NCI-H446 (cell line): ENCODE data around the gene C4BPB.
"Not testable (repeated sequence)": the region's sequence is repeated elsewhere in the genome, so short reads cannot be mapped to it uniquely, and the experiment has no call there.

Source experiments
- DNase-seq, 2 experiments: peaks; one replicate each; lab custom pipeline; 2025; lab: John Stamatoyannopoulos, UW

Gene C4BPB, protein sequence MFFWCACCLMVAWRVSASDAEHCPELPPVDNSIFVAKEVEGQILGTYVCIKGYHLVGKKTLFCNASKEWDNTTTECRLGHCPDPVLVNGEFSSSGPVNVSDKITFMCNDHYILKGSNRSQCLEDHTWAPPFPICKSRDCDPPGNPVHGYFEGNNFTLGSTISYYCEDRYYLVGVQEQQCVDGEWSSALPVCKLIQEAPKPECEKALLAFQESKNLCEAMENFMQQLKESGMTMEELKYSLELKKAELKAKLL

DNA sequence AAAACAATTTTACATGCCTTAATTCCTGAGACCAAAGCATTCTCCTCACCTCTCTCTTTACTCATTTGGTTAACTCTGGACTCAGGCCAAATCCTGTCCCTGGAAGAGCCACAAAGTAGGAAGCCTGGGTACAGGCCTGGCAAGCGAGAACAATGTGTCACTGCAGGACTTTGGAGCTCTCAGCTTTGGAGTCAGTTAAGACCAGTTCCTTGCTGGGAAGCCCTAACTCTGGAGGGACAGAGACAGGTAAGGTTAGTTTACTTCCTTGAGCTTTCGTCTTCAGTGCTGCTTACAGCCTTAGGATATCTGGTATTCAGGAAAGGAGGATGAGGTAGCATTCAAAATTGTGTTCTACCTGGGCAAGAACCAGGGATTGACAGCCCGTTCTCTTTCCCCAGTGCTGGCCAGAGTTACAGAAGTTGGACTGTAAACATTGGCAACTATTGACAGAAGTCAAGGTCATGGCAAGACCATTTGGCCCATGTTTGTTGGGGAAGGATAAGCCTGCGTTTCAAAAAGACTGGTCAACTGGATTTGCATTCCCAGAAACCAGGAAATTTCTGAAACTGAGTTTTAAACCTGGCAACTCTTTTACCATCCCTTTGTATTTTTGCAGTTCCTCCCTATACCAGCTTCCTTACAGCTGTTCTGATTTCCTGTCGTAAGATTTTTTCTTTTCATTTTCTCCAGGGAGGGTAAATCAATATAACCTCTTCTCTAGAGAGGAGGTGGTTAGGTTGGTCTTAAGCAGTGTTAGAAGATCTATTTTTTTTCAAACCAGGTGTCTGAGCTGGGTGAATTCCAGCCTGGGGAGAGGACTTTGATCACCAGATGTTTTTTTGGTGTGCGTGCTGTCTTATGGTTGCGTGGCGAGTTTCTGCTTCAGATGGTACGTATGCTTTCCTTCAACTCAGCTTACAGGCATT lies at the start of gene C4BPB:
TSS of gene C4BPB (plus strand) at position 160 of the 926 bp plus-strand sequence. CDS start at position 832, 672 bp downstream.
- DNase-seq, result no peak

DNA sequence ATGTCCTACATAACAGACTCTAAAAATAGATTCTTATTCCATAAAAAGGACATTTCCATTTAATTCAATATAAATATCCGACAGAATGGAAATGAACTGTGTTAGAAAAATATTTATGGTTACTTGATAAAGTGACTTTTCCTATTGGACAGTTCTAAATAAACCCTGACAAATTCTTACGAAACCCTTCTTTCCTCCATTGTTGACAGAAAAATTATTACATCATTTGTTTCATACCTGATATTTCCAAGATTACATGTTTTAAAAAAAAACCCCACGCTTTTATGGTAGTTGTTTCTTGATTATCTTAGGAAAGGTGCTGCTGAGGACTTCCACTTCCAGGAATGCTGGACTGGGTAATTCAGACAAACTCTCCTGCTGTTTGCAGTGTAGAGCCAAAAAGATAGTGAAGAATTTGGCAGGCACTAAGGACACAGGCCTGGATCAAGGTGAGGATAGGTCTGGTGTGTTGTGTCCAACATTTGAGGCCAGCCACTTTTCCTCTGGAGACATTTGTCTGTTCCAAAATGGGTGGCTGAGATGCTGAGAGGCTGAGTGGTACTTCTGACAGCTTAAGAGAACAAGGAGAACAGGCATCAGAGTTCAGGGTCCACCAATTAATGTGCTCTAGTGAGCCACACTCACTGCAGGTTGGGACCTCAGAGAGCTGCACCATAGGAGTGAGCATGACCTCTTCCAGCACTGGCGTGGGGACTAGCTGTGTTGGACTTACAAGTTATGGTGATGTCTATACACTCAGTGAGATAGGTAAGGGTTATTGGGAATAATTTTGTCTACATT lies 49.1 kb upstream of the C4BPB start:
- DNase-seq, result no peak

- DNase-seq, result no peak
Measured at GRCh38 chr1:207040181-207040533, 48.5 kb upstream of the C4BPB start.

- DNase-seq, result not testable (repeated sequence)
Measured at GRCh38 chr1:207041397-207041796, 47.3 kb upstream of the C4BPB start.

GRCh38 chr1:207045453-207045852 lies 43.2 kb upstream of the C4BPB start:
- DNase-seq, result no peak

GRCh38 chr1:207047505-207047904 lies 41.2 kb upstream of the C4BPB start:
- no peak for DNase-seq

DNA sequence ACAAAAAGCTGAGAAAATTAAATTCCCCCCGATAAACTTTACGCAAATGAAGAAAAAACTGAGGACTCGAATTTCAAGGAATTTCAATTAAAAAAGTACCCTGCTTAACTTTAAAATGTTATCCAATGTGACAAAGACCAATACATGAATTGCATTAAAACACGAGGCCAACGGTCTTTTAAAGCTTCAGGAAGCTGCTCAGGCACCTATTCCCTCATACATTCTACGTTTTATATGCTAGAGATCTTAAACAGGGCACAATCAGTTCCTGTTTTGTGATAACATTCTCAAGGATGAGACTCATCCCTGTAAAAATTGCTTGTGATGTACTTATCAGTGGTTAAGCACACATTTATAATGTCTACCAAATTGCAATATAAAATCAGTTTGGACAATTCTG lies 40.6 kb upstream of the C4BPB start:
- no peak for DNase-seq

DNA sequence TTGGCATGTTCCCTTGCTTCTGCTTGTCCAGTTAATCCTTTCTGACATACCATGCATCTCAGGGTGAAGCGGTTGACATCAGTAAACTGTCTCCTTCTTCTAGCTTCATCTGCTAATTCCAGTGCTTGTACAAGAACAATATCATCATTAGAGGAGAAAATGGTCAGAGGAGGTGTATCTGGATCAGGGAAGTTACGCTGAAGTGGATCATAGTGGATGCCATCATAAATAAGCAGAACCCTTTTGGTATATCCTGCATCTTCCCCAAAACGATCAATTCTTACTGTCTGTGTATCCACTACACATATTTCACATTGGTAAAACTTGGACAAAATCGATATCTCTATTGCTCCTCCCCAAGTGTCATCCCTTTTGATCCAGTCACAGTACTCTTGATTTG lies 39.6 kb upstream of the C4BPB start:
- DNase-seq, result no peak

DNA sequence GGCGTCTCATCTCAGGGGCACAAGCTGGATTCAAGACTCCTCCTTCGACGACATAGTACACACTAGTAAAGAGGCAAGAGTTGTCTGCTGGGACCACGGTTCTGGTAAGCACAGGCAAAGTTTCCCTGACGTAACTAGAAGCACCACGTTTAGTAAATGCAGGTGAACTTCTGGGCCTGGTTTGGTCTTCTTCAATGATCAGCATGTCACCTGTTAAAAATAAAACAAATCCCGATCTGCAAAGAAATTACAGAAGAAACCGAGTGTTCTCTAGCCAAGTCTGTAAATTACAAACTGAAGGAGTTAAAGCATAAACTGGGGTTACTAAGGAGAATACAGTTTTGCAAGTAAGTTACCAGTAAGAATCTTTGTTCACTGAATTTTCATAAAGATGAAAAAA lies 39.1 kb upstream of the C4BPB start:
- DNase-seq, result no peak

DNA sequence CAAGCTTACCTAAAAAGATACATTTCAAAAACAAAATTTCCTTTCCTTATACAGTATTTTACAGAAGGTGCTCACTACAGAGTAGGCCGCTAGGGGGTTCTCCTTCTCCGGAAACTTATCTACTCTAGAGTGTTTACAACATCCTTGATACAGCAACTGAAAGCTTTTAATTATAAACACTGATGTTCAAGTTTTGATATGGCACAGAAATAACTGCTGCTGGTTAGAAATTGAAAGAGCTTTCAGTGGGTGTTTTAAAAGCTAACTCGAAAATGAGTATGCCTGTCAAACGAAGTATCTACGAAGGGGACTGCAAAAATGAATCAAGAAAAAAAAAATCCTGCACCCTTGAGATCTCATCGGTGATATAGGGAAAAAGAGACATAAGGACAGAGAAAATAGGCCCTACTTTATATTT lies 38.7 kb upstream of the C4BPB start:
- DNase-seq, result peak; percentile 41 to 60

DNA sequence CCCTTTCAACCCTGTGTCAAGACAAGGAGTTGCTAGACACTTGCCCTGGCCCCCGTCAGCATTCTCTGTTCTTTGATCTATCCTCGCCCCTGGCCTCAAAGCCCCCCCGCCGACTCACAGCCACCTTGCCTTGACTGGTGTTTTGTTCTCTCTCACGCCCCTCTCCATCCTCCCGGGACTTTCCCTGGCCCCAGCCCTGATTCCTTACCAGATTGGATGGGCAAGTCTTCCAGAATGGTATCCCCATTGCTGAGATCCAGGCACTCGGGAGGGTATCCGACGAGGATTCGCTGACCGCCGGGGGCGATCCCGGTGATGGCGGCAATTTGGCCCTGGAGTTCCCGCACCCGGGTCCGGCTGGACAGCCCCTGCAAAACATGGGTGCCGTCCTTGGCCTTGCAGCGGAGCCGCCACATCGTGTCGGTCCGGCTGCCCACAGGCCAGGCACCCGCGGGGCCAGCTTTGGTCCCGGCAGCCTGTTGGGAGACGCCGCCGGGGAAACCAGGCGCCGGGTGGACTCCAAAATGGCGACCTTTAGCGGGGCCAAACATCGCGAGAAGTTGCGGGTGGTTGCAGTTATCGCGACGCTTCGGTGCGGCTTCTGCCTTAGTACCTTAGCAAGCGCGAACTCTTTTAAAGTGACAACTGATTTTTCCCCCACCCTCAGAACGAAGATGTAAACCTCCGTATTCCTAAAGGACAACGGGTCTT lies 38.0 kb upstream of the C4BPB start:
- DNase-seq, result peak; percentile 91 to 98

GRCh38 chr1:207051191-207051943 lies 37.3 kb upstream of the C4BPB start, which contains the start of gene YOD1:
TSS of gene YOD1 (minus strand) at chr1:207051208. CDS start at chr1:207051030, 178 bp downstream.
- no peak for DNase-seq

- DNase-seq, result peak; percentile 99
Measured at GRCh38 chr1:207052911-207053769, 35.5 kb upstream of the C4BPB start, which contains the start of gene PFKFB2. TSS of gene PFKFB2 (plus strand) at chr1:207053275. CDS start at chr1:207054718, 1,443 bp downstream.

GRCh38 chr1:207054491-207054890 lies 34.2 kb upstream of the C4BPB start:
- no peak for DNase-seq

DNA sequence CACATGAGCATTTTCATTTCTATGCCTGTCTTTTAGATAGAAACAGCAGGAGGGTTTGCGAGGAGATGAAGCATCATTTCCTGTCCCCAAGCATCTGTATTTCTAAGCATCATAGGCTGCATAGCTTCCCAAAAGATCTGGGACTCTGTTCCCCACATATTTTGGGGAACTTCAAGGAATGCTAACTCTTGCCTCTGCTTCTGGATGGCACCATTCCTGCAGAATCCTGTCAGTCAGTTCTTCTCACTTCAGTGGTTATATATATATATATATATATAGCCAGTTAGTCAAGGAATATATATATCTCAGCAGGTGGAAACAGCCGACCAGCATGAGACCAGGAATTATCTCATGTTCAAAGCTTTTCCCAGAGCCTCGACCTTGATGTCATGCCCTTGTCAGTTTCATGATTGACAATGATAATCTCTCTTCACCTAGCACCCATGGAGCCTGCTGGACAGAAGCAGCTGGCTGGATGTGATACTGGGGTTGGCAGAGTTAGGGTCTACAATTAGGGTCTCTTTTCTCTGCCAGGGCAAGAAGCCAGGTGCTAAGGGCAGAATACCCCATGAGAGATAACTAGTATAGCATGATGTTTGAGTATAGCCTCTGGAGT lies 33.2 kb upstream of the C4BPB start:
- no peak for DNase-seq

DNA sequence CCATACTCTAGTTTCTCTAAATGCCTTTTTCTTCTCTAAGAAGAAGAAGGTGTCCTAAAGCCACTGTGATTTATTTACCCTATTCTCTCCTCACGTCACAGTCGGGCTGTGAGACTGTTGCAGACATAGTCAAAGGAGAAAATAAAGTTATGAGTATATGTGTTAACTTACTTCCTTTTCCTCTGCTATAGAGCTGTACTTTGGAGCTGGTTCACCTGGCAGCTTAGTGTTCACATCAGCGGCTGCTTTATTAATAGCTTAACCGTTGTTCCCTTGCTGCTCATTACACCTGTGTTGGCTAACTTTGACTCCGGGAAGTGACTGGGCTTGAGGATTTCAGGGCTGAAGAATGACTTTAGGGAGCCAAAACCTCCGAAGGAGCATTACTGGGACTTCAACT lies 32.0 kb upstream of the C4BPB start:
- DNase-seq, result no peak

- DNase-seq, result no peak
Measured at GRCh38 chr1:207058252-207058651, 30.4 kb upstream of the C4BPB start.

DNA sequence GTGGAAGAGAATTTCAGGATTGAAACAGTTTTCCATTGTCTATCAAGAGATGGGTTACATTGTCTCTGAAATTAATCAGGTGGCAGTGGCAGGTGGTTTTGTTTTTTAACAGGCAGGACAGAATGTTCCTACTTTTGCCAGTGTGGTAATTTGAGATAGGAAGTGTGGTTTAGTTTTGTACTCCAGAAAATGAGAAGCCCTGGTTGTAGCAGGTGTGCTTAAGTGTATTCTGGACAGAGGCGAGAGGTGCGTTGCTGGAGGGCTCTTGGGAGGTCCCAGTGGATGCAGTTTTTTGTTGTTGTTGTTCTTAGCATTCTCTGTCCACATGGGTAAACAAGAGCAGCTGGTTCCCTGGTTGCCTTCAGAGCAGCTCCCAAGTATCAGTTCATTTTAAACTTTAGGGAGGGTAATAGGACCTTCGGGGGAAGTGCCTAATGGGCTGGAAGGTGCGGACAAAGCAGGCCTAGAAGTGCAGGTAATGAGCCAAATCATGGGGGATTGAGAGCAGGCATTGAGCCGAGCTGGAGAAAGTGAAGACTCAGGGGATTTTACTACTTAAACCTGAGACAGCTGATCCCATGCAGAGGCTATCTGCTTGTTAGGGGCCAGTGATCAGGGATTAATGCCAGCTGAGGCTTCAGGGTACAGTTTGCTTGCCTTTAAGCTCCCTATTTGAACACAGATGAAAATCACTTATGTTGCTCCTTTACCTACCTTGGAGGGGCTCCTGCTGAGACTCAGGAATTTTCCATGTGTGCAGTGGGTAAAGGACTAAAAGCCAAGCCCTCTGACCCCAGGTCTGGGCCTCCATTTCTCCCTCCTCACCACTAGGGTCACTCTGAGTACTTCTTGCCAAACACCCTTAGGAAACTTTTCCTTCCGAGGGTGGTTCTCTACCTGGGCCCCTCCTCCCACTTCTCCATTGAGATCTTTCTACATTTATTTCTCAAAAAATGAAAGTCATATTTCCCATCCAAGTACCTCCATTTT lies 29.5 kb upstream of the C4BPB start:
- DNase-seq, result no peak
